ENCODE results near the gene PCCA. TPM values are rescaled to one million over a fixed set of nuclear protein-coding genes. Genes with fewer than 3 reads are reported as not detected.
"Not testable (repeated sequence)": the region's sequence is repeated elsewhere in the genome, so short reads cannot be mapped to it uniquely, and the experiment has no call there.

PCCA gene
- total RNA-seq, 3 donors from 2014 or later: 55.7 to 98.6 (median 70.5) TPM

DNA sequence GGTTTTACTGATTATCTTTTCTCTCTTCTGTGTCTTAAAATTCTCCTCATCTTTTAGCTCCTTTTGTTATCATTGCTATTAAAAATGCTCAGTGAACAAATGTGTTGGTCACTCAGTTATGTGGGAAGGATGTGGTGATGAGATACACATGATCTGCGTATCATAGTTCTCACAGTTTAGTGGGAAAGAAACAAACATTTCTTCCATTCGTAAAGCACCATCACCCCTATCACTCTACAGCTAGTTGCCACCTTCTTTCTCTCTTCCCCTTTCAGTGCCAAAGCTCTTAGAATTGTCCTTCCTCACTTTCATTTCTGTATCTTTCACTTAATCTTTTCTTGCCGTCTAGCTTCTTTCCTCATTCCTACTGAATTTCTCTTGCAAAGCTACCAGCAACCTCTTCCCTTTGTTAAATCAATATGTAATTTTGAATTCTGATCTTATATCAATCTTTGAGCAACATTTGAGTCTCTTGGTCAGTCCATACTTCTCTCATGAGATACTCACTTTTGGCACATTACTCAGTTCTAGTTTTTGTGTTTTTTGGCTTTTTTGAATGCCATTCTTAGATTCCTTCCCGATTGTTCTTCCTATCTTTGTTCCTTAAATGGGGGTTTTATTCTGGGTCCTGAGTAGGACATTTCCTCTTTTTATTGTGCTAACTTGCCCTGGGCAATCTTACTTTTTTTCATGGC is 122.3 kb downstream of the PCCA start:
- Histone ChIP-seq H3K36me3 (ENCODE audit: low read depth) (no peaks in the 10 kb centered on the region), H3K4me3 (no peak overlapping the region), H3K9me3 (no peaks in the 10 kb centered on the region), H3K4me1 (ENCODE audit: low read depth) (no peaks in the 10 kb centered on the region)
- DNase-seq (no peak), ATAC-seq (no peak)
- intact Hi-C loops (cut with DNase I, micrococcal nuclease): no loop called here
- TF ChIP-seq, protein P1, sequence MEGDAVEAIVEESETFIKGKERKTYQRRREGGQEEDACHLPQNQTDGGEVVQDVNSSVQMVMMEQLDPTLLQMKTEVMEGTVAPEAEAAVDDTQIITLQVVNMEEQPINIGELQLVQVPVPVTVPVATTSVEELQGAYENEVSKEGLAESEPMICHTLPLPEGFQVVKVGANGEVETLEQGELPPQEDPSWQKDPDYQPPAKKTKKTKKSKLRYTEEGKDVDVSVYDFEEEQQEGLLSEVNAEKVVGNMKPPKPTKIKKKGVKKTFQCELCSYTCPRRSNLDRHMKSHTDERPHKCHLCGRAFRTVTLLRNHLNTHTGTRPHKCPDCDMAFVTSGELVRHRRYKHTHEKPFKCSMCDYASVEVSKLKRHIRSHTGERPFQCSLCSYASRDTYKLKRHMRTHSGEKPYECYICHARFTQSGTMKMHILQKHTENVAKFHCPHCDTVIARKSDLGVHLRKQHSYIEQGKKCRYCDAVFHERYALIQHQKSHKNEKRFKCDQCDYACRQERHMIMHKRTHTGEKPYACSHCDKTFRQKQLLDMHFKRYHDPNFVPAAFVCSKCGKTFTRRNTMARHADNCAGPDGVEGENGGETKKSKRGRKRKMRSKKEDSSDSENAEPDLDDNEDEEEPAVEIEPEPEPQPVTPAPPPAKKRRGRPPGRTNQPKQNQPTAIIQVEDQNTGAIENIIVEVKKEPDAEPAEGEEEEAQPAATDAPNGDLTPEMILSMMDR (IDR thresholded peaks at IDR 0.05): no peak

DNA sequence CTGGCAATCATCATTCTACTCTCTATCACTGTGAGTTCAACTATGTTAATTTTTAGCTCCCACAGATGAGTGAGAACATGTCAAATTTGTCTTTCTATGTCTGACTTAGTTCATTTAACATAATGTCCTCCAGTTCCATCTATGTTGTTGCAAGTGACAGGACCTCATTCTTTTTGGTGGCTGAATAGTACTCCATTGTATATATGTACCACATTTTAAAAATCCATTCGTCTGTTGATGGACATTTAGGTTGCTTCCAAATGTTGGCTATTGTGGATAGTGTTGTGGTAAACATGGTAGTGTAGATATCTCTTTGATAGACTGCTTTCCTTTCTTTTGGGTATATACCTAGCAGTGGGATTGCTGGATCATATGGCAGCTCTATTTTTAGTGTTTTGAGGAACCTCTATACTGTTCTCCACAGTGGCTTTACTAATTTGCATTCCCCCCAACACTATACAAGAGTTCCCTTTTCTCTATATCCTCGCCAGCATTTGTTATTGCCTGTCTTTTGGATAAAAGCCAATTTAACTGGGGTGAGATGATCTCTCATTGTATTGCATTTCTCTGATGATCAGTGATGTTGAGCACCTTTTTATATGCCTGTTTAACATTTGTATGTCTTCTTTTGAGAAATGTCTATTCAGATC is 124.1 kb downstream of the PCCA start:
- ATAC-seq (no peak), DNase-seq (no peak)
- Histone ChIP-seq H3K4me1 (ENCODE audit: low read depth) (no peaks in the 10 kb centered on the region), H3K9me3 (no peaks in the 10 kb centered on the region), H3K36me3 (ENCODE audit: low read depth) (no peaks in the 10 kb centered on the region), H3K4me3 (no peak overlapping the region)
- intact Hi-C loops (cut with DNase I, micrococcal nuclease): no loop called here
- TF ChIP-seq, protein P1 (IDR thresholded peaks at IDR 0.05): no peak

DNA sequence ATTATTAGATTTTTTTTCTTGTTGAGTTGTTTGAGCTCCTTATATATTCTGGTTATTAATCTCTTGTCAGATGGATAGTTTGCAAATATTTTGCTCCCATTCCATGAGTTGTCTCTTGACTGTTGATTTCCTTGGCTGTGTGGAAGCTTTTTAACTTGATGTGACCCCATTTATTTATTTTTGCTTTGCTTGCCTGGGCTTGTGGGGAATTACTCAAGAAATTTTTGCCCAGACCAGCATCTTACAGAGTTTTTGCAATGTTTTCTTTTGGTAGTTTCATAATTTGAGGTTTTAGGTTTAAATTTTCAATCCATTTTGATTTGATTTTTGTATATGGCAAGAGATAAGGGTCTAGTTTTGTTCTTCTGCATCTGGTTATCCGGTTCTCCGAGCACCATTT is 124.7 kb downstream of the PCCA start:
- TF ChIP-seq, protein P1 (IDR thresholded peaks at IDR 0.05): no peak
- Histone ChIP-seq H3K9me3 (no peaks in the 10 kb centered on the region), H3K4me3 (no peak overlapping the region), H3K36me3 (ENCODE audit: low read depth) (no peaks in the 10 kb centered on the region), H3K4me1 (ENCODE audit: low read depth) (no peaks in the 10 kb centered on the region)
- ATAC-seq (no peak), DNase-seq (no peak)
- intact Hi-C loops (cut with DNase I, micrococcal nuclease): no loop called here

DNA sequence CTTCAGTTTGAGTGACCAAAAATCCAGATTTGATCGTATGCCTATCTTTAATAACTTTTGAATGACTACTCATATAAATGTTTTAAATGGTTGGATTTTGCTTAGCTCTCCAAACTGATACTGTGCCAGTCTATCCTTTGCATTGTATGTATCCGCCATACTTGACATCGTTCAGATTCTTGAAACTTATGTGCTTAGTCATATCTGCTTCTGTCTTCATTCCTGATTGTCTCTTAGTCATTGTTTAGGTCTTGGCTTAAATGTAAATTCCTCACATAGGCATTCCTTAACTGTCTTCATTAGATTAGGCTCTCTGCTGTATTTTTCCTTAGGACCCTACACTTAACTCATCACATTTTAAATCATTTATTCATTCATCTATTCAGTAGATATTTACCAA is 126.0 kb downstream of the PCCA start:
- TF ChIP-seq, protein P1 (IDR thresholded peaks at IDR 0.05): no peak
- H3K9me3 ChIP-seq: no peaks in the 10 kb centered on the region
- intact Hi-C loops (cut with DNase I, micrococcal nuclease): no loop called here
- no peaks in the 10 kb centered on the region for H3K36me3 ChIP-seq (ENCODE audit: low read depth)
- no peaks in the 10 kb centered on the region for H3K4me1 ChIP-seq (ENCODE audit: low read depth)
- no peak for DNase-seq
- H3K4me3 ChIP-seq: no peak overlapping the region
- ATAC-seq: no peak

DNA sequence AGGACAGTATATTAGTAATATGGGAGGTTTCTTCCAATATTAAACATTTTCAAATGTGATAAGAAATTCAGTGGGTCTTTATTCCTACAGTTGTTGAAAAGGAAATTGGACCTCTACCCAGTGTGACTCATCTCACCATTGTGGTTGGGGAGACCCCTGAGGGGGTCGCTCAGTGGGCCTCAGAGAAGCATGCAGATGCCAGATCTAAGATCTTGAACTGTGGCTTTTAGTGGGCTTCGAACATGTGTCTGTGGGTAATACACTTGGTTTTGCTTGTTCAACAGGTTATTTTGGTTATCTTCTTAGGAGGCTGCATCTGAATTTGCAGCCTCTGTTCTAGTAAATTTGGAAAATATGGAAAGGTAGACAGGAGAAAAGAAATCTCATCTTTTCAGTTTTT is 132.3 kb downstream of the PCCA start:
- DNase-seq (no peak), ATAC-seq (no peak)
- intact Hi-C loops (cut with DNase I, micrococcal nuclease): no loop called here
- no peak overlapping the region for H3K4me3 ChIP-seq
- no peaks in the 10 kb centered on the region for H3K9me3 ChIP-seq
- no peaks in the 10 kb centered on the region for H3K36me3 ChIP-seq (ENCODE audit: low read depth)
- TF ChIP-seq, protein P1 (IDR thresholded peaks at IDR 0.05): no peak
- H3K4me1 ChIP-seq (ENCODE audit: low read depth): no peaks in the 10 kb centered on the region

DNA sequence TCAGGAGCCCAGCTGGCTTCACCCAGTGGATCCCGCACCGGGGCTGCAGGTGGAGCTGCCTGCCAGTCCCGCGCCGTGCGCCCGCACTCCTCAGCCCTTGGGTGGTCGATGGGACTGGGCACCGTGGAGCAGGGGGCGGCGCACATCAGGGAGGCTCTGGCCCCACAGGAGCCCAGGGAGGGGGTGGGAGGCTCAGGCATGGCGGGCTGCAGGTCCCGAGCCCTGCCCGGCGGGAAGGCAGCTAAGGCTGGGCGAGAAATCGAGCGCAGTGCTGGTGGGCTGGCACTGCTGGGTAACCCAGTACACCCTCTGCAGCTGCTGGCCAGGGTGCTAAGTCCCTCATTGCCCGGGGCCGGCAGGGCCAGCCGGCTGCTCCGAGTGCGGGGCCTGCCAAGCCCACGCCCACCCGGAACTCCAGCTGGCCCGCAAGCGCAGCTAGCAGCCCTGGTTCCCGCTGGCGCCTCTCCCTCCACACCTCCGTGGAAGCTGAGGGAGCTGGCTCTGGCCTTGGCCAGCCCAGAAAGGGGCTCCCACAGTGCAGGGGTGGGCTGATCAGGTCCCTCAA is 135.2 kb downstream of the PCCA start:
- ATAC-seq; H3K9me3 ChIP-seq; H3K36me3 ChIP-seq (ENCODE audit: low read depth); DNase-seq; H3K4me3 ChIP-seq; H3K4me1 ChIP-seq (ENCODE audit: low read depth); intact Hi-C loops (cut with DNase I, micrococcal nuclease): not testable (repeated sequence)

Data from mucosa of descending colon (tissue), 3 donors.